Esophagus muscularis mucosa (tissue), 4 donors: ENCODE data around the gene BMS1. TPM values are rescaled to one million over a fixed set of nuclear protein-coding genes. Genes with fewer than 3 reads are reported as not detected.

Source experiments
- DNase-seq: peaks from one replicate; pipeline ENCODE4 v3.0.0-alpha.2; 2017; ENCODE audit errors: extremely low spot score
- H3K27ac ChIP-seq, 4 donors: fragments of 200-600 bp; sonication (generic); replicated peaks in 1 of 4; 1 replicate in 3 of 4; 2 replicates in 1 of 4; pipeline ENCODE4 v1.5.1; 2016 to 2019; ENCODE audit warnings: mild to moderate bottlenecking in 1 of 4
- H3K27me3 ChIP-seq, 4 donors: fragments of 200-600 bp; sonication (generic); one replicate each; pipeline versions ENCODE4 v1.5.1 to v1.6.0; 2016 to 2019
- H3K36me3 ChIP-seq, 4 donors: fragments of 200-600 bp; sonication (generic); one replicate each; pipeline ENCODE4 v1.5.1; 2016 to 2019
- H3K4me1 ChIP-seq, 4 donors: fragments of 200-600 bp; sonication (generic); one replicate each; pipeline ENCODE4 v1.5.1; 2016 to 2019
- H3K4me3 ChIP-seq, 4 donors: fragments of 200-600 bp; sonication (generic); 1 replicate in 2 of 4; 2 replicates in 2 of 4; pipeline ENCODE4 v1.5.1; 2016 to 2019; ENCODE audit warnings: mild to moderate bottlenecking in 4 of 4, moderate library complexity in 1 of 4
- H3K9me3 ChIP-seq, 4 donors: fragments of 200-600 bp; sonication (generic); 1 replicate in 3 of 4; 2 replicates in 1 of 4; pipeline ENCODE4 v1.5.1; 2016 to 2019
- EP300 ChIP-seq: sonication (generic); formaldehyde crosslinking; IDR thresholded peaks from one replicate; pipeline ENCODE4 v1.6.1; 2017; ENCODE audit warnings: antibody characterized with exemption
- POLR2A ChIP-seq: fragments of 450-650 bp; IDR thresholded peaks from one replicate; pipeline ENCODE4 v1.6.1; 2017; ENCODE audit warnings: antibody characterized with exemption, moderate library complexity, mild to moderate bottlenecking, low read depth
- POLR2AphosphoS5 ChIP-seq, 2 donors: sonication (generic); formaldehyde crosslinking; IDR thresholded peaks; one replicate each; pipeline ENCODE4 v1.6.1; 2017; ENCODE audit warnings: antibody characterized with exemption in 2 of 2
- WGBS: methylation state at CpG from one replicate; pipeline ENCODE4 v1.1.5; 2018; 5-methylcytosine and 5-hydroxymethylcytosine counted together
- intact Hi-C: fragments of 100-400 bp; cut with DNase I; formaldehyde crosslinking; loops from one replicate; pipeline ENCODE4 v1.15.1; 2023
- total RNA-seq, 4 donors: library from RNA; depleted of rRNA; stranded (reverse); fragments of >200 nt; gene quantifications; one replicate each; pipeline versions ENCODE4 v1.1.0 to v1.2.1, GENCODE V29; 2016
- TF ChIP-seq, protein P1 (sequence below), 3 experiments: fragments of 200-600 bp in 2 of 3; fragments of 450-650 bp in 1 of 3; sonication (generic) in 2 of 3; IDR thresholded peaks; one replicate each; pipeline ENCODE4 v1.5.1; 2017 to 2019; ENCODE audit warnings: antibody characterized with exemption in 3 of 3, mild to moderate bottlenecking in 2 of 3, moderate library complexity in 1 of 3

BMS1 gene
- total RNA-seq, 4 donors from 2014 or later: 10.4 to 14.6 (median 14.3) TPM

DNA sequence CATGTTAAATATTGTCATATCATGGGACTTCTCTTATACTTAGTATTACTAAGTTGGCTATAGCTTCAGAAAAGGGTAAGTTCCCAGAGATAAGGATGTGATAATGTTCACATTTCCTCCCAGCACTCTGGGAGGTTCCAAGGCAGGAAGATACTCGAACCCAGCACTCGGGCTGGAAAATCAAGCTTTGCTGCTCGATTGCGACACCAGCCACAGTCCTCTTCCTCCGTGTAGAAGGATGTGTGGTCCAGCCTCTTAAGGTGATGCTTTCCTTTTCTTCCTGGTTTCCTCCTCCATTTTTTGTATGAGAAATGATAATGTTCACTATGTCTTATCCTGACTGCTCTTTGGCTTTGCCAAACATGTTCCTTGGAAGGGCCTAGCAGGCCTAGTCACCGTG lies 3.2 kb downstream of the BMS1 start:
- H3K36me3 ChIP-seq: peaks cover 37 to 66% (median 57%) of the 10 kb centered on the region in 4 donors
- TF ChIP-seq POLR2AphosphoS5 (IDR thresholded peaks at IDR 0.05) (no peak), EP300 (no peak), POLR2A (no peak)
- TF ChIP-seq, protein P1, sequence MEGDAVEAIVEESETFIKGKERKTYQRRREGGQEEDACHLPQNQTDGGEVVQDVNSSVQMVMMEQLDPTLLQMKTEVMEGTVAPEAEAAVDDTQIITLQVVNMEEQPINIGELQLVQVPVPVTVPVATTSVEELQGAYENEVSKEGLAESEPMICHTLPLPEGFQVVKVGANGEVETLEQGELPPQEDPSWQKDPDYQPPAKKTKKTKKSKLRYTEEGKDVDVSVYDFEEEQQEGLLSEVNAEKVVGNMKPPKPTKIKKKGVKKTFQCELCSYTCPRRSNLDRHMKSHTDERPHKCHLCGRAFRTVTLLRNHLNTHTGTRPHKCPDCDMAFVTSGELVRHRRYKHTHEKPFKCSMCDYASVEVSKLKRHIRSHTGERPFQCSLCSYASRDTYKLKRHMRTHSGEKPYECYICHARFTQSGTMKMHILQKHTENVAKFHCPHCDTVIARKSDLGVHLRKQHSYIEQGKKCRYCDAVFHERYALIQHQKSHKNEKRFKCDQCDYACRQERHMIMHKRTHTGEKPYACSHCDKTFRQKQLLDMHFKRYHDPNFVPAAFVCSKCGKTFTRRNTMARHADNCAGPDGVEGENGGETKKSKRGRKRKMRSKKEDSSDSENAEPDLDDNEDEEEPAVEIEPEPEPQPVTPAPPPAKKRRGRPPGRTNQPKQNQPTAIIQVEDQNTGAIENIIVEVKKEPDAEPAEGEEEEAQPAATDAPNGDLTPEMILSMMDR (IDR thresholded peaks at IDR 0.05): no peak
- intact Hi-C loops: loop anchor here (10.0 kb wide), 1 partner anchor 151 kb away; the partner anchor contains the start of gene ZNF33B
- no peak overlapping the region for H3K4me3 ChIP-seq
- no peaks in the 10 kb centered on the region for H3K9me3 ChIP-seq
- no peak for DNase-seq
- H3K4me1 ChIP-seq: peaks cover 15 to 23% (median 20%) of the 10 kb centered on the region in 4 donors
- WGBS: 91% methylated on average over 6 of the region's 6 CpGs
- H3K27ac ChIP-seq: no peak overlapping the region
- no peaks in the 10 kb centered on the region for H3K27me3 ChIP-seq

DNA sequence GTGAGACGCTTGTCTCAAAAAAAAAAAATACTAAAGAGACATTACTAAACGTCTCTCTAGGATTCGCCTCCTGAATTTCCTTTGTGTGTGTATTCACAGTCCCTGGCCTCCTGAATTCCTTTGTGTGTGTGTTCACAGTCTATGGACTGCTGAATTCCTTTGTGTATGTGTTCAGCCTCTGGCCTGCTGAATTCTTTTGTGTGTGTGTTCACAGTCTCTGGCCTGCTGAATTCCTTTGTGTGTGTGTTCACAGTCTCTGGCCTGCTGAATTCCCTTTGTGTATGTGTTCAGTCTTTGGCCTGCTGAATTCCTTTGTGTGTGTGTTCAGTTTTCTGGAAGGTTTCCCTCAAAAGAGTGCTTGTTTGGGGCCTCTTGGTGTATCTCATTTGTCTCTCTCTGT lies 8.2 kb downstream of the BMS1 start:
- DNase-seq: no peak
- Histone ChIP-seq H3K9me3 (no peaks in the 10 kb centered on the region), H3K4me1 (no peaks in the 10 kb centered on the region), H3K27me3 (no peaks in the 10 kb centered on the region), H3K4me3 (no peak overlapping the region), H3K36me3 (peaks cover 63 to 98% (median 89%) of the 10 kb centered on the region in 4 donors), H3K27ac (no peak overlapping the region)
- intact Hi-C loops: no loop called here
- WGBS: 85% methylated on average over 3 of the region's 3 CpGs
- no peak for TF ChIP-seq EP300
- TF ChIP-seq POLR2A: no peak
- TF ChIP-seq, protein P1 (IDR thresholded peaks at IDR 0.05): no peak
- no peak for TF ChIP-seq POLR2AphosphoS5 (IDR thresholded peaks at IDR 0.05)

DNA sequence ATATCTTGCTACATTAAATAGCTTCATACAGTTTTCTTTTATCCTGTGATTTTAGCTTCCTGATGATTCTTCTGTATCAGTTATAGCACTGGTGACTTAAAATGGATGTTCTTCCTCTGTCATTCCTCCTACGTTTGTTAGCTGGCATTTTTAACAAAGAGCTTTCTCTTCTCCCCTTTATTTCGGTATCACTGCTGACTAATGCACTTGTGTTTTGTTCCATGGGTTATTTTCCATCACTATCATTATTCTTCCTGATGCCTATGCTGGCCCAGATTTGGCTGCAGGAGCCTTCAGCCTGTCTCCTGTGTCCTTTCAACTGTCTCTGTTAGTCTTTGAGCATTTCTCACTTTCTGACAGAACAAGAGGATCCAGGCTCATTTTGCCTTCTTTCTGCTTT lies 13.1 kb downstream of the BMS1 start:
- no peaks in the 10 kb centered on the region for H3K27me3 ChIP-seq
- H3K27ac ChIP-seq: no peak overlapping the region
- H3K9me3 ChIP-seq: no peaks in the 10 kb centered on the region
- H3K4me3 ChIP-seq: no peak overlapping the region
- TF ChIP-seq, protein P1 (IDR thresholded peaks at IDR 0.05): no peak
- TF ChIP-seq POLR2AphosphoS5 (IDR thresholded peaks at IDR 0.05) (no peak), EP300 (no peak), POLR2A (no peak)
- no peaks in the 10 kb centered on the region for H3K4me1 ChIP-seq
- intact Hi-C loops: no loop called here
- 86% methylated on average over 2 of the region's 2 CpGs for WGBS
- H3K36me3 ChIP-seq: peaks cover 80 to 99% (median 97%) of the 10 kb centered on the region in 4 donors
- no peak for DNase-seq

DNA sequence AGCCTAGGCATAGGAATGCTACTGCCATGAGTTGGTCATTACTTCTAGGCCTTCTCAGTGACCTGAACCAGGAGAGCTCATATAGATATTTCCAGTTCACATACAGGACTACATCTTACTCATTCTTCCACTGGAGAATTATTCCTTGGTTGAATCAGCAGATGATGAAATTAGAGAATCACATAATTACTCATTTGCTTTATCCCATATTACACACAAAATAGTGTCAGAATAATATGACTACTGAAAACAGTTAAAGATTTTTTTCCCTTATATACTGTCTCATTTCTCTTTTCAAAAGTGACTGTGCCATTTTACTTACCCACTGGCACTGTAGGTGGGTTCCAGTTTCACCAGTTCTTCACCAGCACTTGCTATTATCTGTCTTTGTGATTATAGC lies 18.5 kb downstream of the BMS1 start:
- Histone ChIP-seq H3K27ac (no peak overlapping the region), H3K27me3 (no peaks in the 10 kb centered on the region), H3K36me3 (peaks cover 77 to 98% (median 88%) of the 10 kb centered on the region in 4 donors), H3K4me3 (no peak overlapping the region), H3K4me1 (no peaks in the 10 kb centered on the region), H3K9me3 (no peaks in the 10 kb centered on the region)
- intact Hi-C loops: no loop called here
- no peak for DNase-seq
- TF ChIP-seq POLR2A: no peak
- TF ChIP-seq, protein P1 (IDR thresholded peaks at IDR 0.05): no peak
- no peak for TF ChIP-seq EP300
- TF ChIP-seq POLR2AphosphoS5 (IDR thresholded peaks at IDR 0.05): no peak

DNA sequence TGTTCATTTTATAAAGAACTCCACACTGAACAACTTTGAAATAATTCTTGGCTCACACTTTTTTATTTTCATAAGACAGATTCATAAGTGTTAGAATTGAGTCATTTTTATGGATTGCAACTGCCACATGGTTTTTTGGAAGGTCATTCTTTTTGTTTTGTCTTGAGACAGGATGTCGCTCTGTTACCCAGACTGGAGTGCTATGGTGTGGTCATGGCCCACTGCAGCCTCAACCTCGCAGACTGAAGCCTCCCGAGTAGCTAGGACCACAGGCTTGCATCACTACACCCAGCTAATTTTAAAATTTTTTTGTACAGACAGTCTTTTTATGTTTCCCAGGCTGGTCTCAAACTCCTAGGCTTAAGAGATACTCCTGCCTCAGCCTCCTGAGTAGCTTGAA lies 20.3 kb downstream of the BMS1 start:
- no peaks in the 10 kb centered on the region for H3K9me3 ChIP-seq
- H3K4me3 ChIP-seq: no peak overlapping the region
- H3K27me3 ChIP-seq: no peaks in the 10 kb centered on the region
- intact Hi-C loops: no loop called here
- WGBS: 93% methylated on average over 3 of the region's 3 CpGs
- H3K4me1 ChIP-seq: no peaks in the 10 kb centered on the region
- TF ChIP-seq POLR2AphosphoS5 (IDR thresholded peaks at IDR 0.05): no peak
- TF ChIP-seq EP300: no peak
- TF ChIP-seq, protein P1 (IDR thresholded peaks at IDR 0.05): no peak
- no peak for TF ChIP-seq POLR2A
- H3K27ac ChIP-seq: no peak overlapping the region
- H3K36me3 ChIP-seq: peaks cover 59 to 98% (median 84%) of the 10 kb centered on the region in 4 donors
- no peak for DNase-seq
